WTC11 (cell line): ENCODE measurements around the gene SPATA12. TPM values are rescaled to one million over a fixed set of nuclear protein-coding genes. Genes with fewer than 3 reads are reported as not detected.

ENCODE experiments used
- ATAC-seq: fragments of 200-7000 bp; cut with Tn5 transposase; 2 replicates; pipeline ENCODE4 v1.10.0; 2021; ENCODE audit warnings: mild to moderate bottlenecking, moderate library complexity
- CTCF ChIA-PET: fragments of 300-600 bp; sonication (Branson Sonifier 250); formaldehyde crosslinking; loops from one replicate; lab custom pipeline; 2021; ENCODE audit warnings: antibody characterized with exemption; lab: Charles Lee
- POLR2A ChIA-PET: fragments of 350-600 bp; sonication (Branson Sonifier 250); formaldehyde crosslinking; loops from one replicate; lab custom pipeline; 2021; ENCODE audit warnings: antibody characterized with exemption; lab: Charles Lee
- DNase-seq: peaks from one replicate; pipeline ENCODE4 v3.0.0; 2021; ENCODE audit warnings: low spot score
- H3K27ac Mint-ChIP-seq: 2 replicates; pipeline ENCODE4 v1.8.0; 2021; ENCODE audit warnings: mixed read lengths
- H3K27me3 Mint-ChIP-seq: 2 replicates; pipeline ENCODE4 v1.8.0; 2021; ENCODE audit warnings: low read depth, mild to moderate bottlenecking, moderate library complexity, mixed read lengths
- H3K36me3 Mint-ChIP-seq: 2 replicates; pipeline ENCODE4 v1.8.0; 2021; ENCODE audit warnings: mixed read lengths
- H3K4me1 Mint-ChIP-seq: 2 replicates; pipeline ENCODE4 v1.8.0; 2022; ENCODE audit warnings: mixed read lengths
- H3K4me3 Mint-ChIP-seq: 2 replicates; pipeline ENCODE4 v1.8.0; 2021; ENCODE audit warnings: mild to moderate bottlenecking, moderate library complexity, mixed read lengths
- H3K9me3 Mint-ChIP-seq: 2 replicates; pipeline ENCODE4 v1.8.0; 2021; ENCODE audit warnings: mixed read lengths
- AFF4 ChIP-seq: sonication (generic); formaldehyde crosslinking; IDR thresholded peaks from 2 replicates; pipeline ENCODE4 v1.8.1; 2023; ENCODE audit warnings: mild to moderate bottlenecking, missing genetic modification reagents, borderline replicate concordance
- ATF6 ChIP-seq: sonication (generic); formaldehyde crosslinking; IDR thresholded peaks from 2 replicates; pipeline ENCODE4 v1.8.1; 2023; ENCODE audit warnings: mild to moderate bottlenecking, missing genetic modification reagents
- ELF4 ChIP-seq: sonication (generic); formaldehyde crosslinking; IDR thresholded peaks from 2 replicates; pipeline ENCODE4 v1.8.1; 2022; ENCODE audit warnings: low read depth, mild to moderate bottlenecking, moderate library complexity, missing genetic modification reagents
- ERG ChIP-seq: fragments of 250-450 bp; sonication (Bioruptor Pico); IDR thresholded peaks from 2 replicates; pipeline ENCODE4 v1.8.0; 2021; ENCODE audit warnings: mild to moderate bottlenecking
- HMGXB4 ChIP-seq: sonication (generic); formaldehyde crosslinking; IDR thresholded peaks from 2 replicates; pipeline ENCODE4 v1.8.1; 2023; ENCODE audit warnings: mild to moderate bottlenecking, moderate library complexity, missing genetic modification reagents
- MAX ChIP-seq: sonication (generic); formaldehyde crosslinking; IDR thresholded peaks from 2 replicates; pipeline ENCODE4 v1.8.0; 2022; ENCODE audit warnings: mild to moderate bottlenecking, missing genetic modification reagents
- MYBL2 ChIP-seq: sonication (generic); formaldehyde crosslinking; IDR thresholded peaks from 2 replicates; pipeline ENCODE4 v1.8.1; 2023; ENCODE audit warnings: mild to moderate bottlenecking, moderate library complexity, missing genetic modification reagents
- NFATC4 ChIP-seq: fragments of 250-450 bp; sonication (Bioruptor Pico); IDR thresholded peaks from 2 replicates; pipeline ENCODE4 v1.9.0; 2021; ENCODE audit warnings: mild to moderate bottlenecking
- PREB ChIP-seq: sonication (generic); formaldehyde crosslinking; IDR thresholded peaks from 2 replicates; pipeline ENCODE4 v1.8.1; 2022; ENCODE audit warnings: mild to moderate bottlenecking, missing genetic modification reagents, moderate library complexity, borderline replicate concordance
- SMAD3 ChIP-seq: sonication (generic); formaldehyde crosslinking; IDR thresholded peaks from 2 replicates; pipeline ENCODE4 v1.8.0; 2022; ENCODE audit warnings: missing genetic modification reagents, mild to moderate bottlenecking, borderline replicate concordance
- SMAD4 ChIP-seq: sonication (generic); formaldehyde crosslinking; IDR thresholded peaks from 2 replicates; pipeline ENCODE4 v1.8.0; 2022; ENCODE audit warnings: mild to moderate bottlenecking, missing genetic modification reagents
- SOX15 ChIP-seq: fragments of 250-450 bp; sonication (Bioruptor Pico); IDR thresholded peaks from 2 replicates; pipeline ENCODE4 v1.9.0; 2021; ENCODE audit warnings: mild to moderate bottlenecking
- TEAD1 ChIP-seq: sonication (generic); formaldehyde crosslinking; IDR thresholded peaks from 2 replicates; pipeline ENCODE4 v1.8.0; 2022; ENCODE audit warnings: mild to moderate bottlenecking, missing genetic modification reagents
- ZNF138 ChIP-seq: sonication (generic); formaldehyde crosslinking; conservative IDR thresholded peaks from 2 replicates; pipeline ENCODE4 v1.8.1; 2022; ENCODE audit warnings: mild to moderate bottlenecking, moderate library complexity, missing genetic modification reagents
- ZNF263 ChIP-seq: sonication (generic); formaldehyde crosslinking; IDR thresholded peaks from 2 replicates; pipeline ENCODE4 v1.8.1; 2022; ENCODE audit warnings: low read depth, mild to moderate bottlenecking, moderate library complexity, missing genetic modification reagents
- ZNF281 ChIP-seq: sonication (generic); formaldehyde crosslinking; IDR thresholded peaks from 2 replicates; pipeline ENCODE4 v1.8.0; 2023; ENCODE audit warnings: mild to moderate bottlenecking, missing genetic modification reagents
- ZNF423 ChIP-seq: fragments of 250-450 bp; sonication (Bioruptor Pico); IDR thresholded peaks from 2 replicates; pipeline ENCODE4 v2.1.2; 2022; ENCODE audit warnings: mild to moderate bottlenecking, moderate library complexity
- ZNF512 ChIP-seq: sonication (generic); formaldehyde crosslinking; IDR thresholded peaks from 2 replicates; pipeline ENCODE4 v1.8.1; 2022; ENCODE audit warnings: missing genetic modification reagents, borderline replicate concordance
- total RNA-seq: library from RNA; stranded (reverse); gene quantifications from 3 replicates; pipeline ENCODE4 v1.2.3, GENCODE V29; 2021

Gene SPATA12
- total RNA-seq, 1 experiment from 2014 or later, result 0.39 TPM

GRCh38 chr3:57025237-57025636 lies 35.2 kb upstream of the SPATA12 start (continued):
- TF ChIP-seq ZNF423 (CRISPR knock-in tag), result no peak
- no peak for TF ChIP-seq SOX15
- TF ChIP-seq ELF4 (CRISPR knock-in tag), result no peak

GRCh38 chr3:57026944-57027343 lies 33.5 kb upstream of the SPATA12 start:
- no peaks in the 10 kb centered on the region for H3K9me3 Mint-ChIP-seq
- ATAC-seq, result no peak
- POLR2A ChIA-PET, result no interaction called here

More at GRCh38 chr3:57026944-57027343, 33.5 kb upstream of the SPATA12 start:
- TF ChIP-seq HMGXB4 (CRISPR knock-in tag), result no peak
- no peak for TF ChIP-seq NFATC4 (CRISPR knock-in tag)
- no peak for TF ChIP-seq ERG (CRISPR knock-in tag)
- TF ChIP-seq SMAD4 (CRISPR knock-in tag), result no peak
- TF ChIP-seq MAX (CRISPR knock-in tag), result no peak
- no peak for TF ChIP-seq ZNF263
- no peak for TF ChIP-seq ATF6 (CRISPR knock-in tag)
- TF ChIP-seq PREB, result no peak
- TF ChIP-seq TEAD1 (CRISPR knock-in tag), result no peak
- no peak for TF ChIP-seq ZNF138
- TF ChIP-seq ZNF281 (CRISPR knock-in tag), result no peak
- TF ChIP-seq ZNF512 (CRISPR knock-in tag), result no peak
- TF ChIP-seq SMAD3 (CRISPR knock-in tag), result no peak
- no peak for TF ChIP-seq AFF4
- no peak for TF ChIP-seq MYBL2 (CRISPR knock-in tag)
- H3K36me3 Mint-ChIP-seq, result no peaks in the 10 kb centered on the region
- no peak overlapping the region for H3K27ac Mint-ChIP-seq
- H3K4me3 Mint-ChIP-seq, result no peak overlapping the region
- DNase-seq, result no peak
- CTCF ChIA-PET, result no interaction called here
- no peaks in the 10 kb centered on the region for H3K27me3 Mint-ChIP-seq
- H3K4me1 Mint-ChIP-seq, result no peaks in the 10 kb centered on the region
